T-helper 1 cell treated with Interleukin-12 subunit alpha and Interleukin-12 subunit beta and Interleukin-4 antibody, amounts not matched to agents 30 μg/mL and 1 μg/mL, for 36 hours (primary cell): ENCODE measurements around the gene CCDC51.

Experiments used
- H3K27ac Mint-ChIP-seq: one replicate; pipeline ENCODE4 v1.8.0; 2021; ENCODE audit warnings: mild to moderate bottlenecking, mixed read lengths
- H3K27me3 Mint-ChIP-seq: one replicate; pipeline ENCODE4 v1.8.0; 2021; ENCODE audit warnings: low read depth, mixed read lengths
- H3K36me3 Mint-ChIP-seq: one replicate; pipeline ENCODE4 v1.8.0; 2021; ENCODE audit warnings: low read depth, mixed read lengths
- H3K4me1 Mint-ChIP-seq: one replicate; pipeline ENCODE4 v1.8.0; 2021; ENCODE audit warnings: low read depth, mixed read lengths
- H3K4me3 Mint-ChIP-seq: one replicate; pipeline ENCODE4 v1.8.0; 2021; ENCODE audit warnings: mild to moderate bottlenecking, moderate library complexity, mixed read lengths
- H3K9me3 Mint-ChIP-seq: one replicate; pipeline ENCODE4 v1.8.0; 2021; ENCODE audit warnings: mixed read lengths

The CCDC51 gene

GRCh38 chr3:48456456-48456855, 16.5 kb upstream of the CCDC51 start:
- H3K27ac Mint-ChIP-seq: no peak overlapping the region
- H3K4me1 Mint-ChIP-seq: peaks cover 6% of the 10 kb centered on the region
- no peaks in the 10 kb centered on the region for H3K9me3 Mint-ChIP-seq
- H3K36me3 Mint-ChIP-seq: peaks cover 30% of the 10 kb centered on the region
- no peak overlapping the region for H3K4me3 Mint-ChIP-seq
- no peaks in the 10 kb centered on the region for H3K27me3 Mint-ChIP-seq

- Mint-ChIP-seq H3K27ac (no peak overlapping the region), H3K4me3 (no peak overlapping the region), H3K9me3 (no peaks in the 10 kb centered on the region), H3K36me3 (peaks cover 29% of the 10 kb centered on the region), H3K4me1 (peaks cover 23% of the 10 kb centered on the region), H3K27me3 (no peaks in the 10 kb centered on the region)
These were observed 11.4 kb upstream of the CCDC51 start for GRCh38 chr3:48451270-48451669.

- peak within 1 kb of the TSS; percentile 90 for H3K27ac Mint-ChIP-seq
- peaks cover 39% of the 10 kb centered on the region for H3K4me1 Mint-ChIP-seq
- no peaks in the 10 kb centered on the region for H3K27me3 Mint-ChIP-seq
- H3K36me3 Mint-ChIP-seq: peaks cover 30% of the 10 kb centered on the region
- no peaks in the 10 kb centered on the region for H3K9me3 Mint-ChIP-seq
- H3K4me3 Mint-ChIP-seq: peak within 1 kb of the TSS; percentile 89
These were observed 6.7 kb upstream of the CCDC51 start, which contains the start of gene ATRIP for GRCh38 chr3:48446425-48447193. ATRIP (plus strand) TSS chr3:48446737; CDS start chr3:48446846, 109 bp downstream.

DNA sequence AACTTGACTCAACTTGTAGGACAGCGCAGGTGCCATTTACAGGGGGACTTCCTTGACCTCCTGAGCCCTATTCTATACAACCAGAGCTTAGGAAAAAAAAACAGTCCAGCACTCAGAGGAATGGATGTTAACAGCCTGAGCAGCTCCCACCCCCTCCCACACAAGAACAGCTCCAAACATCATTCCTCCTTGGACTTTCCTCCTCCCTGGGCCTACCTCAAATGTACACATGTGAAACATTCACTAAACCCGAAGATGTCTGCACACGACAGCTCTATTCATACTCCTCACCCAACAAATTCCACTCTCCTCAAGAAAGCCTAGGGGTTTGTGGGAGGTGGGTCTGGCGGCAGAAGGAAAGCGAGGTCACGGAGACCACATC, 6.1 kb upstream of the CCDC51 start:
- peaks cover 40% of the 10 kb centered on the region for H3K4me1 Mint-ChIP-seq
- peak overlapping the region; percentile 89 for H3K4me3 Mint-ChIP-seq
- peaks cover 32% of the 10 kb centered on the region for H3K36me3 Mint-ChIP-seq
- no peaks in the 10 kb centered on the region for H3K27me3 Mint-ChIP-seq
- H3K9me3 Mint-ChIP-seq: no peaks in the 10 kb centered on the region
- peak overlapping the region; percentile 90 for H3K27ac Mint-ChIP-seq

GRCh38 chr3:48445277-48445882, 5.5 kb upstream of the CCDC51 start:
- Mint-ChIP-seq H3K4me1 (peaks cover 40% of the 10 kb centered on the region), H3K27ac (peak overlapping the region; percentile 90), H3K36me3 (peaks cover 34% of the 10 kb centered on the region), H3K9me3 (no peaks in the 10 kb centered on the region), H3K4me3 (peak overlapping the region; percentile 89), H3K27me3 (no peaks in the 10 kb centered on the region)

DNA sequence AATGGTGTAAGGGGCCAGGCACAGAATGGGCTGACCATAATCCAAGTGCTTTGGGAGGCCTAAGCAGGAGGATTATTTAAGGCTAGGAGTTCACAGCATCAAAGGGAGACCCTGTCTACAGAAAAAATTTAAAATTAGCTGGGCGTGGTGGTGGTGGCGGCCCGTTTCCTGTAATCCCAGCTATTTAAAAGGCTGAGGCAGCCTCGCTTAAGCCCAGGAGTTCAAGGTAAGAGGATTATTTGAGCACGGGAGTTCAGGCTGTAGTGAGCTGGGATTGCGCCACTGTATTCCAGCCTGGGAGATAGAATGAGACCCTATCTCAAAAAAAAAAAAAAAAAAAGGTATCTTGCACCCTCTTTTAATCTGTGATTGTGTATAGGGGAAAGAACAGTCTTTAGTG, 2.0 kb upstream of the CCDC51 start:
- peak overlapping the region; percentile 54 for H3K27ac Mint-ChIP-seq
- H3K27me3 Mint-ChIP-seq: no peaks in the 10 kb centered on the region
- no peaks in the 10 kb centered on the region for H3K9me3 Mint-ChIP-seq
- H3K36me3 Mint-ChIP-seq: peaks cover 28% of the 10 kb centered on the region
- H3K4me1 Mint-ChIP-seq: peaks cover 31% of the 10 kb centered on the region
- peak overlapping the region; percentile 100 for H3K4me3 Mint-ChIP-seq

DNA sequence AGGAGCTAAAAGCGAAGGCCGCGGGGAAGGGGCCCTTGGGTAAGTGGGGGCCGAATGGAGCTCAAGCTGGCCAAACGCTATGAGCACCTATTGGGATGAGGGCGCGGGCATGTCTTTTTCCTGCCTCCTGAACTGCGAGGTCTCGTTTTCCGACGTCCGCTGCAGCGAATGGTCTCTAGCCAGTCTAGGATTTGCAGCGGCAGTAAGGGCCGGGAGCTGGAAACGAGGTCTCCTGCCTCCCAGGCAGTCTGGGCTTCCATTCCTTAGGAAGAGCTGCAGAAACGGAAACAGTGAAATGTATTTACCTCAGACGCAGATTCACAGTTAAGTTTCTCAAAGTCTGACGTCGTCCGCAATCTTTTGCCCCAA, 655 bp upstream of the CCDC51 start:
- H3K4me1 Mint-ChIP-seq: peaks cover 22% of the 10 kb centered on the region
- H3K36me3 Mint-ChIP-seq: peaks cover 28% of the 10 kb centered on the region

DNA sequence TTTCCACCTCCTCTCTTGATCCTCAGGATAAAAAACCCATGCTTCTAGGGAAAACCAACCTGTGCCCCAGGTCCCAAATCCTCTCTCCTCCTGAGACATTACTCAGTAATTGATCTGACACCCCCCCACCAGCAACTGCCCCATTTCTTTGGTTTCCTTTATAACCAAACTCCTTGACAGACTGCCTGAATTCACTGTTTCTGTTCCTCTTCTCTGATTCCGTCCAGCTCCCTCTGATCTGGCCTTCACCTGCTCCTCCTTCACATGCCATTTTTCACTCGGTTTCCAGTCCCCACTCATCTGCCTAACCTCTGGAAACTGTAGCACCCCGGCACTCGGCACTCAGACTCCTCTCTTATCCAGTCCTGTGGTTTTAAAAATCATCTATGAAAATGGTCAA, 2.1 kb downstream of the CCDC51 start:
- Mint-ChIP-seq H3K4me1 (peaks cover 25% of the 10 kb centered on the region), H3K27me3 (no peaks in the 10 kb centered on the region), H3K27ac (no peak overlapping the region), H3K9me3 (no peaks in the 10 kb centered on the region), H3K4me3 (no peak overlapping the region), H3K36me3 (peaks cover 21% of the 10 kb centered on the region)

More for the DNA sequence above, 655 bp upstream of the CCDC51 start:
- Mint-ChIP-seq H3K9me3 (no peaks in the 10 kb centered on the region), H3K4me3 (peak overlapping the region; percentile 100), H3K27ac (peak overlapping the region; percentile 94), H3K27me3 (no peaks in the 10 kb centered on the region)

- Mint-ChIP-seq H3K4me3 (no peak overlapping the region), H3K27me3 (no peaks in the 10 kb centered on the region), H3K27ac (no peak overlapping the region), H3K9me3 (no peaks in the 10 kb centered on the region), H3K36me3 (peaks cover 15% of the 10 kb centered on the region), H3K4me1 (peaks cover 21% of the 10 kb centered on the region)
These were observed 3.1 kb downstream of the CCDC51 start for GRCh38 chr3:48436855-48437254.

GRCh38 chr3:48436477-48436787, 3.5 kb downstream of the CCDC51 start:
- Mint-ChIP-seq H3K27me3 (no peaks in the 10 kb centered on the region), H3K27ac (no peak overlapping the region), H3K9me3 (no peaks in the 10 kb centered on the region), H3K4me3 (no peak overlapping the region), H3K36me3 (peaks cover 15% of the 10 kb centered on the region), H3K4me1 (peaks cover 19% of the 10 kb centered on the region)

DNA sequence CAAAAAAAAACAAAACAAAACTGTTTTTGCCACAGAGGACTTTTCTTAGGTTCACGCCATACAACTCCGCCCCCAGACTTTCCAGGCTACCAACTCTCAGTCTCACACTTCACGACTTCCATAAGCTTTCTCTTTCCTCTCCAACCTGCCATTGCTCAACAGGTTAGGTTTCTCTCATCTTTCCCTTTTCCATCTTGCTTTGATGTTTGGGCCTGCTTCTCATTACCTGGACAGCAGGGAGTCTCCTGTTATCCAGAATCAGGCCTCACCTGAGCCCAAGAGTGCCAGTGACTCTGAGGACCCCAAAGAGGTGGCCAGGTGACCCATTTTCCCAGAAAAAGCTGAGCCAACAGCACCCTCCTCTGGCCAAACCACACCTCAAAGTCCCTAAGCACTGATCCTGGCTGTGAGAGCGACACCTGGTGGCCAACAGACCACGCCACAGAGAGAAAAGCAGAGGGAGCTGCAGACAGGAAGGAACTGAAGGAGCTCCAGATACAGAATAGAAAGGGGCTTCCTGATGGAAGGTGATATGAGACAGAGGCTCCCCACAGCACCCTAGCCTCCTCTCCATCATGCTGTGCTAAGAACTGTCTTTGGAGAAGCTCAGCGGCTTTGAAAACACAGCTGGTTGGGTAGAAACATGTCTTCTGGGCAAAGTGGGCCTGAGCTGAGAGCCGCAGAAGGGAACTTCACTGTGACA, 4.0 kb downstream of the CCDC51 start:
- Mint-ChIP-seq H3K36me3 (peaks cover 12% of the 10 kb centered on the region), H3K4me3 (no peak overlapping the region)

GRCh38 chr3:48435223-48435595, 4.7 kb downstream of the CCDC51 start:
- H3K27me3 Mint-ChIP-seq: no peaks in the 10 kb centered on the region
- peaks cover 20% of the 10 kb centered on the region for H3K4me1 Mint-ChIP-seq
- H3K36me3 Mint-ChIP-seq: peaks cover 10% of the 10 kb centered on the region
- no peak overlapping the region for H3K27ac Mint-ChIP-seq
- H3K9me3 Mint-ChIP-seq: no peaks in the 10 kb centered on the region
- H3K4me3 Mint-ChIP-seq: no peak overlapping the region

More for the DNA sequence above, 4.0 kb downstream of the CCDC51 start:
- peaks cover 19% of the 10 kb centered on the region for H3K4me1 Mint-ChIP-seq
- H3K9me3 Mint-ChIP-seq: no peaks in the 10 kb centered on the region
- no peak overlapping the region for H3K27ac Mint-ChIP-seq
- no peaks in the 10 kb centered on the region for H3K27me3 Mint-ChIP-seq

DNA sequence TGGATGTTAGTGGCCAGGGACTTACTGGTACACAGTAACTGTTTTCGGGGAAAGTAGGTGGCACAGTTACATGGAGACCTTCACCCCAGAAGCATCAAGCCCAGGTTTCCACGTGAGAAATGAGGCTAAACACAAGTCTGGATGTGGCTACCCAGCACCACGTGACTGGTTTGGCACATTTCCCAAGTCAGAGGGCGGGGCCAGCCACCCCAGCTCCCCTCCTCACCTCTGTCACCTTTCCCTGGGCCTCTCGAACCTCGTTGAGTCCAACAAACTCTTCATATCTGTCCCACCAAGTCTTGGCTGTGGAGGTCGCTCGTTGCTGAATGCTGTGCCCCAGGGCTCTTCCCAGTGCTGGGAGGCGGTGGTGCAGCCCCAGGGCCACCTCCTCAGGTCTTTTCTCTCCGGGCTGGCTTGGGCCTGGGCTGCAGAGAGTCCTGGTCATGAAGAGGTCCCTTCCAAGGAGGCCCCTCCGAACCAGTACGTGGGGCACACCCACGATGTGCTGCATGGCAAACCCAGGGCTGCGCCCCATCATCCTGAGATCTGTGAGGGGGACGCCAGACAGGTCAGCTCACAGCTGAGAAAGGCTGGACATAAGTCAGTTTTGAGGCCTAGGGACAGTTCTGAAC, 5.2 kb downstream of the CCDC51 start:
- Mint-ChIP-seq H3K36me3 (peaks cover 5% of the 10 kb centered on the region), H3K27me3 (no peaks in the 10 kb centered on the region), H3K9me3 (no peaks in the 10 kb centered on the region), H3K4me1 (peaks cover 16% of the 10 kb centered on the region), H3K27ac (no peak overlapping the region), H3K4me3 (no peak overlapping the region)

GRCh38 chr3:48433472-48434118, 6.3 kb downstream of the CCDC51 start:
- Mint-ChIP-seq H3K27me3 (peaks cover under 1% of the 10 kb centered on the region), H3K27ac (no peak overlapping the region), H3K36me3 (peaks cover 4% of the 10 kb centered on the region), H3K9me3 (no peaks in the 10 kb centered on the region), H3K4me3 (no peak overlapping the region), H3K4me1 (peaks cover 10% of the 10 kb centered on the region)
